HepG2 (cell line): ENCODE measurements around the gene SH2D3A. TPM values are rescaled to one million over a fixed set of nuclear protein-coding genes. Genes with fewer than 3 reads are reported as not detected.
"Not testable (repeated sequence)": the region's sequence is repeated elsewhere in the genome, so short reads cannot be mapped to it uniquely, and the experiment has no call there.

Experiments used
- ATAC-seq: fragments of 200-7000 bp; cut with Tn5 transposase; 3 replicates; pipeline ENCODE4 v1.9.1; 2020; ENCODE audit warnings: mild to moderate bottlenecking, moderate library complexity
- BruUV-seq: library from RNA; stranded (reverse); fragments of 400-500 nt; replicated peaks from 2 replicates; lab custom pipeline; 2021; lab: Mats Ljungman, UMichigan
- CTCF ChIA-PET: fragments of 300-600 bp; formaldehyde crosslinking; extraction: SDS; loops from one replicate; lab custom pipeline; 2021; ENCODE audit warnings: low total read pairs, inconsistent platforms, low intra/inter-chr PET ratio; lab: Yijun Ruan, JAX
- POLR2A ChIA-PET: fragments of 350-600 bp; sonication (Branson Sonifier 250); formaldehyde crosslinking; loops from one replicate; lab custom pipeline; 2020; ENCODE audit warnings: antibody characterized with exemption, inconsistent platforms; lab: Yijun Ruan, JAX
- DNase-seq: peaks from one replicate; pipeline ENCODE4 v3.0.0-alpha.2; 2015; ENCODE audit warnings: low spot score
- FAIRE-seq: peaks from 3 replicates; lab custom pipeline; 2011; peaks lifted over from hg19 to GRCh38; lab: Jason Lieb, UNC
- H2AFZ ChIP-seq: one replicate; pipeline ENCODE4 v1.6.1; 2011; ENCODE audit warnings: low read length, inconsistent platforms
- H3K27ac ChIP-seq: fragments of 300-600 bp; 3 replicates; pipeline ENCODE4 v1.8.0; 2011; ENCODE audit warnings: mixed run types, mild to moderate bottlenecking, mixed read lengths, low read length, inconsistent platforms; ENCODE audit not compliant: insufficient read depth; ENCODE audit errors: extremely low read length
- H3K27me3 ChIP-seq, 2 experiments: fragments of 200-600 bp in 1 of 2; 2 replicates in 1 of 2; 3 replicates in 1 of 2; pipeline versions ENCODE4 v1.6.0 to v1.8.0; 2011; ENCODE audit warnings: low read length in 2 of 2, mild to moderate bottlenecking in 2 of 2, moderate library complexity in 2 of 2, inconsistent platforms in 1 of 2; ENCODE audit not compliant: insufficient read depth in 2 of 2, control insufficient read depth in 1 of 2
- H3K36me3 ChIP-seq, 2 experiments: fragments of 200-600 bp in 1 of 2; replicated peaks in 1 of 2; 2 replicates in 1 of 2; 3 replicates in 1 of 2; pipeline versions ENCODE4 v1.5.1 to v1.8.0; 2011; ENCODE audit warnings: low read length in 2 of 2, inconsistent platforms in 1 of 2; ENCODE audit not compliant: insufficient read depth in 2 of 2, control insufficient read depth in 1 of 2
- H3K4me1 ChIP-seq: 2 replicates; pipeline ENCODE4 v1.5.1; 2012; ENCODE audit warnings: low read length, inconsistent platforms; ENCODE audit not compliant: insufficient read depth
- H3K4me2 ChIP-seq: 2 replicates; pipeline ENCODE4 v1.6.0; 2011; ENCODE audit warnings: low read depth, low read length, inconsistent platforms
- H3K4me3 ChIP-seq, 3 experiments: fragments of 200-600 bp in 1 of 3; sonication (generic), shearing (Covaris generic) in 1 of 3; replicated peaks in 1 of 3; 2 replicates each; pipeline ENCODE4 v1.5.1; 2011 to 2016; ENCODE audit warnings: low read length in 3 of 3, inconsistent platforms in 2 of 3, low read depth in 2 of 3, mild to moderate bottlenecking in 2 of 3, control low read depth in 1 of 3, mixed read lengths in 1 of 3; ENCODE audit not compliant: insufficient read depth in 1 of 3
- H3K79me2 ChIP-seq: one replicate; pipeline ENCODE4 v1.6.1; 2011; ENCODE audit warnings: low read length, inconsistent platforms; ENCODE audit not compliant: insufficient read depth
- H3K9ac ChIP-seq: 2 replicates; pipeline ENCODE4 v1.6.0; 2011; ENCODE audit warnings: mild to moderate bottlenecking, low read depth, low read length, inconsistent platforms; ENCODE audit not compliant: insufficient read depth
- H3K9me3 ChIP-seq: 2 replicates; pipeline ENCODE4 v1.5.1; 2012; ENCODE audit warnings: mild to moderate bottlenecking, low read length
- H4K20me1 ChIP-seq: 2 replicates; pipeline ENCODE4 v1.6.0; 2011; ENCODE audit warnings: inconsistent platforms, mild to moderate bottlenecking, low read length, moderate library complexity; ENCODE audit not compliant: insufficient read depth
- NR0B2 ChIP-seq: sonication (generic); formaldehyde crosslinking; IDR thresholded peaks from 2 replicates; pipeline ENCODE4 v1.4.0; 2020; ENCODE audit warnings: mild to moderate bottlenecking, missing genetic modification reagents
- PAF1 ChIP-seq: IDR thresholded peaks from 2 replicates; pipeline ENCODE4 v1.6.1; 2016; ENCODE audit warnings: missing genetic modification reagents, missing compliant biosample characterization
- RFX3 ChIP-seq: IDR thresholded peaks from 2 replicates; pipeline ENCODE4 v1.6.1; 2016; ENCODE audit warnings: missing biosample characterization, missing genetic modification reagents
- ZNF367 ChIP-seq: sonication (generic); formaldehyde crosslinking; IDR thresholded peaks from 2 replicates; pipeline ENCODE4 v1.4.0; 2020; ENCODE audit warnings: missing genetic modification reagents, borderline replicate concordance
- WGBS: methylation state at CpG from one replicate; pipeline ENCODE4 v1.1.6; 2017; ENCODE audit warnings: low lambda C conversion rate; 5-methylcytosine and 5-hydroxymethylcytosine counted together
- in situ Hi-C: cut with HindIII; loops from 2 replicates; pipeline ENCODE4 v1.10.0; 2017; ENCODE audit warnings: low pct_unique_long_range_greater_than_20kb; ENCODE audit not compliant: extremely low pct_ligation_motif_present
- intact Hi-C: fragments of 100-400 bp; cut with micrococcal nuclease; formaldehyde crosslinking; loops from one replicate; pipeline ENCODE4 v1.10.0; 2022; ENCODE audit not compliant: unreplicated experiment
- polyA plus RNA-seq, 8 experiments: library from polyadenylated mRNA; depleted of rRNA in 3 of 8; stranded (reverse) in 7 of 8; unstranded in 1 of 8; fragments of >200 nt; fragmentation: Illumina TruSeq in 4 of 8; extraction: Trizol in 4 of 8; gene quantifications; 2 replicates each; pipeline versions ENCODE4 v1.2.1 to v1.2.3, GENCODE V29; 2011 to 2016; ENCODE audit warnings: low read depth in 4 of 8, missing spikeins in 1 of 8, mixed read lengths in 1 of 8; ENCODE audit not compliant: insufficient read depth in 1 of 8
- total RNA-seq, 5 experiments: library from RNA; depleted of rRNA; stranded (reverse); fragments of >200 nt; fragmentation: Illumina TruSeq; extraction: Trizol; gene quantifications; 2 replicates each; pipeline ENCODE4 v1.2.3, GENCODE V29; 2016; ENCODE audit warnings: low read depth in 1 of 5

The SH2D3A gene
- total and polyA plus RNA-seq, 2 of the 13 experiments (the other 11 are each of a cell fraction or from before 2014, with no cell fraction given): 1.0 to 2.2 TPM

DNA sequence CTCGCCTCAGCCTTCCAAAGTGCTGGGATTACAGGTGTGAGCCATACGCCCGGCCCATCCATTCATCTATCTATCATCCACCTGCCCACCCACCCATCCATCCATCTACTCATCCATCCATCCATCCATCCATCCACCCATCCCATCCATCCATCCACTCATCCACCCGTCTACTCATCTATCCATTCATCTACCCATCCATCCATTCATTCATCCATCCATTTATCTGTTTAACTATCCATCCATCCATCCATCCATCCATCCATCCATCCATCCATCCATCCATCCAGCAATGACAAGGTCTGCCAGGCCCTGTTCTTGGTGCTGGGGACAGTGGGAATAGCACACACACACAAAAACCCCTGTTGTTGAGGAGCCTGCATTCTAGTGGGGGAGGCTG lies 9.8 kb upstream of the SH2D3A start:
- POLR2A ChIA-PET: no interaction called here
- WGBS: 52% methylated on average over 4 of the region's 4 CpGs
- CTCF ChIA-PET: no interaction called here
- ATAC-seq (no peak), DNase-seq (no peak), FAIRE-seq (no peak)
- in situ Hi-C loops: no loop called here
- H3K4me3 ChIP-seq: no peak overlapping the region
- H3K4me2 ChIP-seq: no peak overlapping the region
- no peak for TF ChIP-seq RFX3 (CRISPR knock-in tag)
- no peak for TF ChIP-seq PAF1 (CRISPR knock-in tag)
- TF ChIP-seq NR0B2 (CRISPR knock-in tag): no peak
- no peak for TF ChIP-seq ZNF367
- H3K27ac ChIP-seq: no peak overlapping the region
- H4K20me1 ChIP-seq: no peaks in the 10 kb centered on the region
- H3K4me1 ChIP-seq: no peaks in the 10 kb centered on the region
- intact Hi-C loops: no loop called here
- no peaks in the 10 kb centered on the region for H3K27me3 ChIP-seq
- no TSS peak for BruUV-seq
- H2AFZ ChIP-seq: no peak overlapping the region
- no peak overlapping the region for H3K9ac ChIP-seq
- no peaks in the 10 kb centered on the region for H3K79me2 ChIP-seq
- H3K9me3 ChIP-seq: no peaks in the 10 kb centered on the region
- H3K36me3 ChIP-seq: no peaks in the 10 kb centered on the region

DNA sequence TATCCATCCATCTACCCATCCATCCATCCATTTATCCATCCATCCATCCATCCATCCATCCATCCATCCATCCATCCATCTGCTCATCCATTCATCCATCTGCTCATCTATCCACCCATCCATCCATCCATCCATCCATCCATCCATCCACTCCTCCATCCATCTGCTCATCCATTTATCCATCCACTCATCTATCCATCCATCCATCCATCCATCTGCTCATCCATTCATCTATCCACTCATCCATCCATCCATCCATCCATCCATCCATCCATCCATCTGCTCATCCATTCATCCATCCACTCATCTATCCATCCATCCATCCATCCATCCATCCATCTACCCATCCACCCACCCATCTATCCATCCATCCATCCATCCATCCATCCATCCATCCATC lies 8.8 kb upstream of the SH2D3A start:
- FAIRE-seq, BruUV-seq, ATAC-seq, H3K27ac ChIP-seq, in situ Hi-C loops, H3K4me2 ChIP-seq, H3K27me3 ChIP-seq, intact Hi-C loops, CTCF ChIA-PET, POLR2A ChIA-PET, H4K20me1 ChIP-seq, H2AFZ ChIP-seq, DNase-seq, H3K4me1 ChIP-seq, H3K79me2 ChIP-seq, H3K9me3 ChIP-seq, H3K9ac ChIP-seq, H3K36me3 ChIP-seq, H3K4me3 ChIP-seq: not testable (repeated sequence)
